ENCODE results near the gene NGRN. TPM values are rescaled to one million over a fixed set of nuclear protein-coding genes. Genes with fewer than 3 reads are reported as not detected.

The NGRN gene
- total RNA-seq, 4 donors from 2014 or later: 27.7 to 58.3 (median 44.5) TPM

- H3K4me1 ChIP-seq: peaks cover 6 to 22% (median 14%) of the 10 kb centered on the region in 4 donors
- in situ Hi-C loops (cut with MboI; ENCODE audit: low pct_ligation_motif_present in 1 of 4, low pct_unique_long_range_greater_than_20kb in 1 of 4, low sequenced_read_pairs in 3 of 4) (loop anchor here (10.0 to 25.0 kb wide), 3 partner anchors 154 to 566 kb away; partner anchors contain the start of gene FES (in 1 of the 4)), intact Hi-C loops (cut with DNase I; ENCODE audit: low total_unique reads) (no loop called here)
- no peaks in the 10 kb centered on the region for H3K9me3 ChIP-seq
- peak overlapping the region in 2 of 4 donors; percentile 61 to 75 for H3K27ac ChIP-seq
- no peaks in the 10 kb centered on the region for H3K27me3 ChIP-seq
- TF ChIP-seq, protein P1, sequence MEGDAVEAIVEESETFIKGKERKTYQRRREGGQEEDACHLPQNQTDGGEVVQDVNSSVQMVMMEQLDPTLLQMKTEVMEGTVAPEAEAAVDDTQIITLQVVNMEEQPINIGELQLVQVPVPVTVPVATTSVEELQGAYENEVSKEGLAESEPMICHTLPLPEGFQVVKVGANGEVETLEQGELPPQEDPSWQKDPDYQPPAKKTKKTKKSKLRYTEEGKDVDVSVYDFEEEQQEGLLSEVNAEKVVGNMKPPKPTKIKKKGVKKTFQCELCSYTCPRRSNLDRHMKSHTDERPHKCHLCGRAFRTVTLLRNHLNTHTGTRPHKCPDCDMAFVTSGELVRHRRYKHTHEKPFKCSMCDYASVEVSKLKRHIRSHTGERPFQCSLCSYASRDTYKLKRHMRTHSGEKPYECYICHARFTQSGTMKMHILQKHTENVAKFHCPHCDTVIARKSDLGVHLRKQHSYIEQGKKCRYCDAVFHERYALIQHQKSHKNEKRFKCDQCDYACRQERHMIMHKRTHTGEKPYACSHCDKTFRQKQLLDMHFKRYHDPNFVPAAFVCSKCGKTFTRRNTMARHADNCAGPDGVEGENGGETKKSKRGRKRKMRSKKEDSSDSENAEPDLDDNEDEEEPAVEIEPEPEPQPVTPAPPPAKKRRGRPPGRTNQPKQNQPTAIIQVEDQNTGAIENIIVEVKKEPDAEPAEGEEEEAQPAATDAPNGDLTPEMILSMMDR (IDR thresholded peaks at IDR 0.05): no peak
- no peak for TF ChIP-seq EP300 (IDR thresholded peaks at IDR 0.05; ENCODE audit: low read depth)
- TF ChIP-seq POLR2A (IDR thresholded peaks at IDR 0.05): no peak
- TF ChIP-seq POLR2AphosphoS5 (IDR thresholded peaks at IDR 0.05): no peak
- 29 to 48% methylated on average over 1 of the region's 1 CpG for WGBS, 2 donors (ENCODE audit: low coverage in 1 of 2)
- H3K4me3 ChIP-seq: no peak overlapping the region
- no peak for DNase-seq
- no peaks in the 10 kb centered on the region for H3K36me3 ChIP-seq
Observed at GRCh38 chr15:90320885-90321278, 55.4 kb downstream of the NGRN start.

Small RNA genes lying within 50 kb of the gene (small RNA-seq; reads per million reads assigned to genes)
- gene AC091167.3 (0 reads per million in 4 donors), gene RN7SL736P (0 reads per million in 4 donors)

Other genes starting within 250 kb of the NGRN start
- gene IDH2, start 163.2 kb upstream of the NGRN start, total RNA-seq: 100 to 1,000 TPM in 1 of 4 donors, 10 to 100 TPM in 3; 19.1 to 101 (median 85.1) TPM
- gene SEMA4B, start 64.3 kb upstream of the NGRN start, total RNA-seq: 100 to 1,000 TPM; 115 to 193 (median 134) TPM
- gene CIB1, start 31.7 kb upstream of the NGRN start, total RNA-seq: 100 to 1,000 TPM in 3 of 4 donors, 10 to 100 TPM in 1; 38.4 to 156 (median 131) TPM
- gene GDPGP1, start 31.5 kb upstream of the NGRN start, total RNA-seq: 10 to 100 TPM in 3 of 4 donors, 1 to 10 TPM in 1; 6.8 to 28.8 (median 21.3) TPM
- under 1 TPM in 1 of 4 donors, not detected in 3; 0.27 TPM for gene TTLL13, start 16.1 kb upstream of the NGRN start, total RNA-seq
- 10 to 100 TPM in 2 of 4 donors, 1 to 10 TPM in 1, under 1 TPM in 1; 0.75 to 22.5 (median 10.2) TPM for gene ZNF774, start 86.6 kb downstream of the NGRN start, total RNA-seq
- gene IQGAP1, start 122.6 kb downstream of the NGRN start, total RNA-seq: 100 to 1,000 TPM in 3 of 4 donors, 10 to 100 TPM in 1; 82.8 to 354 (median 282) TPM